SK-N-SH (cell line): Measurements from ENCODE around the gene NLRC5.

Experiments used
- CTCF ChIP-seq: fragments of 200-600 bp; sonication (generic); IDR thresholded peaks from 2 replicates; pipeline ENCODE4 v1.6.1; 2017; ENCODE audit warnings: antibody characterized with exemption, mild to moderate bottlenecking, moderate library complexity
- ELF1 ChIP-seq: IDR thresholded peaks from 2 replicates; pipeline ENCODE4 v1.4.0; 2012
- FOSL2 ChIP-seq: IDR thresholded peaks from 2 replicates; pipeline ENCODE4 v1.4.0; 2012; ENCODE audit warnings: low read depth, mild to moderate bottlenecking, moderate library complexity, borderline replicate concordance
- MAX ChIP-seq: IDR thresholded peaks from 2 replicates; pipeline ENCODE4 v1.4.0; 2012; ENCODE audit warnings: low read depth
- NRF1 ChIP-seq: IDR thresholded peaks from 2 replicates; pipeline ENCODE4 v1.6.1; 2012; ENCODE audit warnings: low read depth, mild to moderate bottlenecking, low read length
- POLR2AphosphoS5 ChIP-seq: IDR thresholded peaks from 2 replicates; pipeline ENCODE4 v1.6.1; 2012; ENCODE audit warnings: low read depth, low read length
- RAD21 ChIP-seq: IDR thresholded peaks from 2 replicates; pipeline ENCODE4 v1.6.1; 2012; ENCODE audit warnings: mild to moderate bottlenecking, low read length
- REST ChIP-seq: IDR thresholded peaks from 2 replicates; pipeline ENCODE4 v1.6.1; 2012; ENCODE audit warnings: mild to moderate bottlenecking, low read depth, low read length, moderate library complexity
- RFX5 ChIP-seq: IDR thresholded peaks from 2 replicates; pipeline ENCODE4 v1.6.1; 2012; ENCODE audit warnings: mild to moderate bottlenecking, improper control_type of control experiment, low read length
- SIN3A ChIP-seq: IDR thresholded peaks from 2 replicates; pipeline ENCODE4 v1.6.1; 2012; ENCODE audit warnings: low read depth, mild to moderate bottlenecking, low read length, moderate library complexity, borderline replicate concordance
- TAF1 ChIP-seq: IDR thresholded peaks from 2 replicates; pipeline ENCODE4 v1.6.1; 2012; ENCODE audit warnings: low read depth, mild to moderate bottlenecking, low read length, moderate library complexity, borderline replicate concordance
- USF1 ChIP-seq: IDR thresholded peaks from 2 replicates; pipeline ENCODE4 v1.4.0; 2012; ENCODE audit warnings: low read depth, borderline replicate concordance
- USF2 ChIP-seq: fragments of 150-350 bp; IDR thresholded peaks from 2 replicates; pipeline ENCODE4 v1.6.1; 2017; ENCODE audit warnings: antibody characterized with exemption, low read length, low read depth, borderline replicate concordance
- ZBTB33 ChIP-seq: IDR thresholded peaks from 2 replicates; pipeline ENCODE4 v1.4.0; 2012; ENCODE audit warnings: low read depth, borderline replicate concordance

GRCh38 chr16:56997264-56997663 lies 7.9 kb downstream of the NLRC5 start:
- TF ChIP-seq CTCF, result no peak
- no peak for TF ChIP-seq NRF1
- TF ChIP-seq POLR2AphosphoS5, result no peak
- TF ChIP-seq ZBTB33, result no peak
- no peak for TF ChIP-seq REST
- TF ChIP-seq RAD21, result no peak
- TF ChIP-seq MAX, result no peak
- no peak for TF ChIP-seq USF1
- TF ChIP-seq RFX5, result no peak
- no peak for TF ChIP-seq TAF1
- TF ChIP-seq FOSL2, result no peak
- TF ChIP-seq ELF1, result no peak
- no peak for TF ChIP-seq SIN3A
- TF ChIP-seq USF2, result no peak
